HG02981 (cell line): ENCODE data around the gene FHOD3.
"Not testable (repeated sequence)": the region's sequence is repeated elsewhere in the genome, so short reads cannot be mapped to it uniquely, and the experiment has no call there.

ENCODE experiments used
- ATAC-seq: cut with Tn5 transposase; IDR thresholded peaks from one replicate; pipeline ENCODE4 v1.9.1; 2021; ENCODE audit warnings: mild to moderate bottlenecking, moderate library complexity; ENCODE audit not compliant: unreplicated experiment

Gene FHOD3

GRCh38 chr18:36441426-36442240 lies 144.1 kb downstream of the FHOD3 start:
- no peak for ATAC-seq

- ATAC-seq, result no peak
Observed at GRCh38 chr18:36442717-36443116, 145.2 kb downstream of the FHOD3 start.

GRCh38 chr18:36446059-36446458 lies 148.5 kb downstream of the FHOD3 start:
- ATAC-seq, result no peak

GRCh38 chr18:36448384-36449290 lies 151.1 kb downstream of the FHOD3 start:
- no peak for ATAC-seq

- no peak for ATAC-seq
Observed at GRCh38 chr18:36449451-36449850, 151.9 kb downstream of the FHOD3 start.

- ATAC-seq, result no peak
Observed at GRCh38 chr18:36450264-36450663, 152.8 kb downstream of the FHOD3 start.

GRCh38 chr18:36451454-36452251 lies 154.1 kb downstream of the FHOD3 start:
- no peak for ATAC-seq

GRCh38 chr18:36454245-36454644 lies 156.7 kb downstream of the FHOD3 start:
- ATAC-seq, result no peak

- no peak for ATAC-seq
Observed at GRCh38 chr18:36454848-36455458, 157.4 kb downstream of the FHOD3 start.

- no peak for ATAC-seq
Observed at GRCh38 chr18:36455931-36456330, 158.4 kb downstream of the FHOD3 start.

- no peak for ATAC-seq
Observed at GRCh38 chr18:36456622-36457021, 159.1 kb downstream of the FHOD3 start.

- no peak for ATAC-seq
Observed at GRCh38 chr18:36457683-36458082, 160.2 kb downstream of the FHOD3 start.

- ATAC-seq, result no peak
Observed at GRCh38 chr18:36458306-36458705, 160.8 kb downstream of the FHOD3 start.

- ATAC-seq, result no peak
Observed at GRCh38 chr18:36459203-36459602, 161.7 kb downstream of the FHOD3 start.

- ATAC-seq, result no peak
Observed at GRCh38 chr18:36459786-36460185, 162.3 kb downstream of the FHOD3 start.

- no peak for ATAC-seq
Observed at GRCh38 chr18:36460324-36460850, 162.9 kb downstream of the FHOD3 start.

GRCh38 chr18:36460854-36461253 lies 163.3 kb downstream of the FHOD3 start:
- ATAC-seq, result no peak

GRCh38 chr18:36461551-36461987 lies 164.1 kb downstream of the FHOD3 start:
- ATAC-seq, result no peak

GRCh38 chr18:36463516-36463915 lies 166.0 kb downstream of the FHOD3 start:
- not testable (repeated sequence) for ATAC-seq

GRCh38 chr18:36464126-36464651 lies 166.7 kb downstream of the FHOD3 start:
- no peak for ATAC-seq
